GM18511 (cell line): ENCODE results near the gene AIFM2.

Source experiments
- ATAC-seq: cut with Tn5 transposase; IDR thresholded peaks from one replicate; pipeline ENCODE4 v1.9.1; 2021; ENCODE audit warnings: mild to moderate bottlenecking, moderate library complexity; ENCODE audit not compliant: unreplicated experiment

AIFM2 gene

DNA sequence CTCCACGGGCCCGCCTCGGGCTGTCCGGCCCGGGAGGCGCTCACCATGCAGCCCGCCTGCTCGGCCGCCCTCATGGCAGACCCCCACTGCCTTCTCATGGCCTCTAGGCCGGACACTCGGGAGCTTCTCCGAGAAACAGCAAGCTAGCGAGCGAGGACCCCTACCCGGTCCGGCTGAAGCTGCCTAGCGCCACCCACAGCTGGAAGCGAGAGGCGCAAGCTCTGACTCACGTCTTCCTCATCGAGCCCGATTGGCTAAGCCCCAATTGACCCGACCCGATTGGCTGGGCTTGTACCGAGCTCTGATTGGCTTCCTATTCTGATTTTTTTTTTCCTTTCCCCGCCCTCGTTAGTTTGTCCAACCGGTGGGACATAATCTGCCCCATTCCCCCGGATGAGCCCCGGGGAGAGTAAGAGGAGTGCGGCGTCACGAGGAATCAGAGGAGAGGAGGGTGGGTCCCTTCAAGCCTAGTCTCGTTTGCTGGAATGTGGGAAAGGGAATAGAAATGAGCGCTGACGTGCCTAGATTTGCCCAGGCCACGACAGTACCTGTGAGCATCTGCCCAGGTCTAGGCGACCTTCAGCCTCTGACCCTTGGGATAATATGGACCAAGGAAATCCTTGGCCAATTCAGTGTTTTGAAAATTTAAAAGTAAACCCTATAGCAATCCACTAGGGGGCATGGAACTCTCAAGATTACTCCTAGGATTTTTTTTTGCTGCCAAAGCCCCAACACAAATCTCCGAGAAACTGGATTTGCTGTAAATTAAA lies 14.0 kb upstream of the AIFM2 start, which contains the start of gene TYSND1:
TSS of gene TYSND1 (minus strand) at position 212 of the 770 bp plus-strand sequence. CDS start at position 98, 114 bp downstream.
- peak; percentile 93 for ATAC-seq

DNA sequence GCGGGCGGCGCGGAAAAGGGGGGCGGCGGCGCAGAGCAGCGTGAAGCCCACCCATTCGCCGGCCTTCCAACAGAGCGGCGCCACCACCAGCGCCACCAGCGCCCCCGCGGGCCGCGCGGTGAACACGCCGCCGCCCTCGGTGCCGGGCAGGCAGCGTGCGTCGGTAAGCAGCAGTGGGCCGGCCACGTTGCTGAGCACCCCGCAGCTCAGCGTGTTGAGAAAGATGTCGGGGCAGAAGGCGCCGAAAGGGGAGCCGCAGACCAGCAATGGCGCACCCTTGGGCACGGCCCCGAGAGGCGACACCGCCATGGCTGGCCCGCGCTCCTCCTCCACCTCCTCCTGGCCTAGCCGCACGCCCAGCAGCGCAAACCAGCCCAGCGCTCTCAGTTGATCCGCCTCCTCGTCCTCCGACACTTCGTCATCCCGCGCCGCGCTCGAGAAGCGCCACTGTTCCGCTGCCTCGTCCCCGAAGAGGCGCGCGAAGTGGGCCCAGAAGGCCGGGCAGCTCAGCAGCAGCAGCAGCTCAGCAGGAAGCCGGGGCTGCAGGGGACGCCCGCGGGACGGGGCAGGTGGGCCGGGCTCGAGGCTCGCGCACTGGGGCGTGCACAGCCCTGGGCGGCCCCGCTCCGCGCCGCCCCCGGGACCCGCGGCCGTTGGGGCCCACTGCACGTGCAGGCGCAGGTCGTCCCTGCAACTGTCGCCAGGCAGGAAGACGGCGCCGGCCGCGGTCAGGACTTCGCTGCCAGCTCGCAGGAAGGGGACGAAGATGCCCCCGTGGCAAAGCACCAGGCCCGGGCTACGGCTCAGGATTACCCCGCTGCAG lies 13.3 kb upstream of the AIFM2 start:
- peak; percentile 66 for ATAC-seq

DNA sequence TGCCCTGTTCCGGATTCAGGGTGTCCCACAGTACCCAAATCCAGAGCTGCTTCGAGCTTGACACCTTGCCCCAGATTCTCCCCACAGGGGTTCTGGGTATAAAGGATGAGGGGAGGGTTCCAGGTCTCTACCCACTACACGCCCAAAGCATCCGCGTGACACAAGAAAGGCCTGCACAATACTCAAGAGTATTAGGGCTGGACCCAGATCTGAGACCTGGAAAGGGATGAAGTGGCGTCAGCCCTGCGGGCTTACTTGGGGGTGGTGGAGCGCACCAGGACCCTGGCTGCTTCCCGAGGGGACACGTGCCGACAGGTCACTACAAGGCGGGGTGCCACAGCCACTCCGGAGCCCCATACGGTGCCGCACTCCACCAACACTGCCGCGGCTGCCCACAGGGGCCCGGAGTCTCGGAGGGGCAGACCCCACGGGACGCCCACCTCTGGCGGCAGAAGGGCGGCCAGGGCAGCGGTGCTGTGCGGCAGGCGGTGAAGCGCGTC lies 12.6 kb upstream of the AIFM2 start:
- ATAC-seq = peak; percentile 14

DNA sequence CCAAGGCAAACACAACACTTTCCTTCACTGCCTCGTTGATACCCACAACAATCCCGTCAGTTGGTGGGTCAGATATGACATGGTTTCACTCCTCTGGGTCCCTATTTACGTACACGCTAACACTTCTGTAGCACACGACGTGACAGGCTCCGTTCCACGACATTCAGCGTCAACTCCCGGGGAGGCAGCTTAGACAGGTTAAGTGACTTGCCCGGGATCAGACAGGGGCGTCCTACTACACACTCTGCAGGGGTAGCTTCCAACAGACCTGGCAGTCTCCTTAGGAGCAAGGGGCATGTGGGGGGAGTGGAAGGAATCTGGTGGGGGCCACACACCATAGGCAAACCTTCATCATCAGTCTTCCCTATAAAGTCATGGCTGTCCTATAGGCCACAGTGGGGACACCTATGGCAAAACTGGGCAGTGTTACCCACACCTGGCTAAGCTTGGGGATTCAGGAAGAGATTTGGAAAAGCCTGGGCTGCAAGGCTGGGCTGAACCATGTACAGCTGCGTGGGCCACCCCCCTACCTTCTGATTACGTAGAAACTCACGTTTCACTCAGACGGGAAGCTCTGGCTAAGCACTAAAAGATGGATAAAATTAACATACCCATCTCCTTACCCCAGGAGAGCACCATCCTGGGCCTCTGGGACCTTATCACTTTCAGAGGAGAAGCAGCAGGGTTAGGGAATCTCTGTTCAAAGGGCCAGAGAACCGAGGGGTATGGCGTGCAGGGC lies 11.9 kb upstream of the AIFM2 start:
- ATAC-seq = no peak

DNA sequence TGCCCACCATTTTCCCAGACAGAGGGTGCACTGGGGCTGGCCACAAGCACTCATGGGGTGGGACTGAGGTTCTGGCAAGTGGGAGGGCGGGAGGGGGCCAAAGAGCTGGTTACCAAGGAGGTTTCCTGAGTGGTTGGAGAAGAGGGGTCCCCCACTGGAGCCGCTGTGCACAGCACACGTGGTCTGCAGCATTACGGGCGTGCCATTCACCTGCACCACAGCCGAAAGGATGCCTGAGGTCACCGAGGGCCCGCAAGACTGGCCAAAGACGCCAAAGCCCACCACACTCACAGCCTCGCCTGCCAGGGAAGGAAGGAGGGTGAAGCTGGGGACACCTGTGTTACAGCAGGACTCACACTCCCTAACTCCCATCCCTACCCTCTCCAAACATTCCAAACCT lies 9.9 kb upstream of the AIFM2 start:
- ATAC-seq = no peak

DNA sequence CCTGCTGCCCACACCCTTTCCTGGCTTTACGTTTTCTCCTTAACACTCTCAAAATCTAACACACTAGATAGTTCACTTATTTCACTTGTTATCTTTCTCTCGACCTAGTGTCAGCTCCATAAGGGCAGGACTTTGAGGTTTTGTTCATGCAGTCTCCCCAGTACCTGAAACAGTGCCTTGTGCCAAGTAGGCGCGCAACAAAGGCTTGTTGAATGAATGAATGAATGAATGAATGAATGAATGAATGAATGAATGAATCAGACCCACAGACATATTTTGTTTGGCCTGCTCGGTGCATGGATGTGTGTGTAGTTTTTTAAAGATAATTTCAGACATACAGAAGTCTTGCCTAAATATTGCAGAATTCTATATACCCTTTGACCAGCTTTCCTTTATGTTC lies 7.7 kb upstream of the AIFM2 start:
- ATAC-seq = no peak

DNA sequence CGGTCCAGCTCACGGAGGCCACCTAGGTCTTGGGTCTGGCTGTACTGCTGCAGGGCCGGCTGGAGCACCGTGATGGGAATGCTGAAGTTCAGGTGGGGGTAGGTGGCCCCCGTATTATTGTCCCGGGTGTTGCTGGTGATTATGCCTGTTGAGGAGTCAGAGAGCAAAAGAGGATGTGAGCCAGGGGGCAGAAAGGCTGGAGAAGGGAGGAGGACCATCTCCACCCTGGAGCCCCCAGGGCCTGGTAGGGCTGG lies 7.3 kb upstream of the AIFM2 start:
- ATAC-seq = no peak

DNA sequence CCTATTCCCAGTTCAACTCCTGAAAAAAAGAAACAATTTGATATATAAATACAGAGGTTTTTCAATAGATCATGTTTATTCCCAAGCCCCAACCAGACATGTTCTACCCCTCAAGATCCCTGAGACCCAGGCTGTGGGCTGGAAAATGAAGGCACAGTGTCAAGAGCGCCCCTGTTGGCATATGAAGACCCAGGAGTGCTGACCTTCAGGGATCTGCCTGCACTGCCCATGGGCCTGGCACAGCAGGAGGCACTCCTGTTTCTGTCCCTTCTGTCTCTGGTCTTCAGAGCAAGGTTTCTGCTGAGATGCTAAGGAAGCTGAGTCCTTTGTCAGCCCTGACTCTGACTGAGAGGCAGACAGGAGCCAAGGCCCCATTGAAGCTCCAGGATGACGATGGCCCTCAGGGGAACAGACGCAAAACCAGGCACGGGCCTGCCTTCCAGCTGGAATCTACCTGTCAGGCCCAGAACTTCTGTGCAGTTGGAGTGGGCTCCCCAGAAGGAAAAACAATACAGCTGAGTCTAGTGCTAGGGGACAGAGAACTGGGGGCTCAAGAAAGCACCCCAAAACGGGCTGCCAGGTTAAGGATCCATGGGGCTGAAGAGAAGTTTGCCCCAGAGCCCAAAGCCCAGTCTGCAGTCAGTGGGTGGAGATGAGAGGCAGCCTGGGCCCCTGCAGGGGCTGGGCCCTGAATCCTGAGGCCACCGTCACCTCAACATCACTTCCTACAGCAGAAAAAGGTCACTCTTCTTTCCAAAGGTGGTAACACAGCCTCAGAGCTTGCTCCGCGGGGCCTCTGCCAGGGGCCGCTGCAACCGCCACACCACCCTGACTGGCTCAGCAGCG lies 6.7 kb upstream of the AIFM2 start:
- ATAC-seq = no peak

DNA sequence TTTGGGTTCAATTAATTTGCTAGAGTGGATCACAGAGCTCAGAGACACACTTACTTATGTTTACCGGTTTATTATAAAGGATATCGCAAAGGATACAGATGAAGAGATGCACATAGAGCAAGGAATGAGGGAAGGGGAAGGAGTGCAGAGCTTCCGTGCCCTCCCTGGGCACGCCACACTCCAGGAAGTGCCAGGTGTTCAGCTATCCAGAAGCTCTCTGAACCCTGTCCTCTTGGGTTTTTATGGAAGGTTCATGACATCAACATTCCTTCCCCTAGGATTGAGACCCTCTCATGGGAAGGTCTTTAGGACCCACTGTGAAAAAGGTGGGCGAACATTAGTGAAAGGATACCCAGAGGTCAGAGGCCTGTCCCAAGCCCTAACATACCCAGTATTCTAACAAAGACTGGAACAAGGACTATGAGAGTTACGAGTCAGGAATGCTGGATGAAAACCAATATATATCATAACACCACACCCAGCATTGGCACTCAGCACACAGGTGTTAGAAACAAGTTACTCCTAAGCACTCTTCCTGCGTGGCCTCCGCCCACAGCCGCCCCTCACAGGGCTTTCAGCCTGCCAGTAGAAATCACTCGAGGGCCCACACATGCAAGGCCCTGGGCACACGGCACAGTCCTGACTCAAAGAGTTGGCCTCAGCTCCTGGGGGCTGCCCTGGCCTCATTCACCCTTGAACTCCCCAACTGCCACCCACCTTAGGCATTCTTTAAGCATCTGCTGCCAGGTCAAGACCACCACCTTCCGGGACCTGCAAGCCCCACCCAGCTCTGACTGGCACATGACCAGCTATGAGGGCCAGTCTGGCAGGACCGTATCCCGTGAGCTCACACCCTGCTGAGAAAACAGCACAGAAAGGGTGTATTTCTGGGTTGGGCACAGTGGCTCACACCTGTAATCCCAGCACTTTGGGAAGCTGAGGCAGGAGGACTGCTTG lies 5.6 kb upstream of the AIFM2 start:
- ATAC-seq = no peak

DNA sequence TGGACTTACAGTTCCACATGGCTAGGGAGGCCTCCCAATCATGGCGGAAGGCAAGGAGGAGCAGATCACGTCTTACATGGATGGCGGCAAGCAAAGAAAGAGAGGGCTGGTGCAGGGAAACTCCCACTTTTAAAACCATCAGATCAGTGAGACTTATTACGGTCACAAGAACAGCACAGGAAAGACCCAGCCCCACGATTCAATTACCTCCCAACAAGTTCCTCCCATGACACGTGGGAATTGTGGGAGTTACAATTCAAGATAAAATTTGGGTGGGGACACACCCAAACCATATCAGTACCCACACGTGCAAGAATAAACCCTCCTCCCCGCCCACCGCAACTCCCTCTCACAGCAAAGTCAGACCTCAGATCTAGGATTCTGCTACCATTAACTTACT lies 4.5 kb upstream of the AIFM2 start:
- ATAC-seq = no peak

DNA sequence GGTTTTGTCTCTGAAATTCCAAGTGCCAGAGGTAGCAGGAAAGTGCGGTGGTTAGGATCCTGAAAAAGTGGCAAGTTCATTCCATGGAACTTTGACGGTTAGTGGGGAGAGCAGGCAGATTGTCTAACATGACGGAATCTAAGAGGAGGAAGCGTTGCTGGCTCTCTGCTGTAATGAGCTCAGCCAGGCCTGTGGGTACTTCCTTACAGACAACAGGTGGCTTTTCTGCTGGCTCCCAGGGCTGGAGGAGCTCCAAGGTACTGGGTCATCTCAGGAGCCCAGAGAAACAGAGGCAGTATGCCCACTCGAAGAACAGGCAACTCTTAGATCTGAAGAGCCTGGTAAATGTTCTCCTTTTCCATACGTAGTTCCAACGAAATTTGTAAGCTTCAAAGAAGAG lies 3.1 kb upstream of the AIFM2 start:
- ATAC-seq = no peak

DNA sequence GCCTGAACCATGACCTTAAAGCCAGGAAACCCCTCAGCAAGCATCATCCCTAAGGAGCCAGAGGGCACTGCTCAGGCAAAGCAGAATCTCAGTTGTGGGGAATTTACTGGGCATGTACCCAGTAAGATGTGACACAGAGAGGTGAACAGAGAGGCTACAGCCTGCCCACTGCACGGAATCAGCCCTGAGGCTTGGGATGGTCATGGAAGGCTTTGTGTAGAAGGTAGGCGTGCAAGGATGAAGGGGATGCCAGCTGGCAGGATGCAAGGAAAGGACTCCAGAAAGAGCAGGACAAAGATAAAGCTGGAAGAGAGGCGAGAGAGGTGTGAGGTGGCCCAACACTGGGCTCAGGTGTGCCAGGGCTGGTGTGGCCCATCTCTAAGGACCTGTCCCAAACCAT lies 2.4 kb upstream of the AIFM2 start:
- ATAC-seq = no peak

DNA sequence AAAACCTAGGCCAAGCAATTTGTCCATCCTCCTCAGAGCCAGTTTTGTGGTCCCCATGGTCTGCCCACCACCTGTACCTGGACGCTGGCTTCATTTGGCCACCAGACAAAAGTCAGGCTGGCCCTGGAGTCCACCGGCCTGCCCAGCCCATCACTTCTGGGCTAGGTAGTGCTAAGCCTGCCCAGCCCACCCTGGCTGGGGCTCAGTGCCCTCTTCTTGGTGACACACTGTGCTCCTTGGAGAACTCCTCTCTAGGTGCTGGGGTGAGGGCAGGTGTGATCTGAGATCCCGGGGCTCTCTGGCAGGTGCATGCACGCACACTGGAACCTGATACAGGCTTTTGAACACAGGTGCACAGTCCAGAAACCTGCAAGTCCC lies 1.1 kb downstream of the AIFM2 start:
- no peak for ATAC-seq

DNA sequence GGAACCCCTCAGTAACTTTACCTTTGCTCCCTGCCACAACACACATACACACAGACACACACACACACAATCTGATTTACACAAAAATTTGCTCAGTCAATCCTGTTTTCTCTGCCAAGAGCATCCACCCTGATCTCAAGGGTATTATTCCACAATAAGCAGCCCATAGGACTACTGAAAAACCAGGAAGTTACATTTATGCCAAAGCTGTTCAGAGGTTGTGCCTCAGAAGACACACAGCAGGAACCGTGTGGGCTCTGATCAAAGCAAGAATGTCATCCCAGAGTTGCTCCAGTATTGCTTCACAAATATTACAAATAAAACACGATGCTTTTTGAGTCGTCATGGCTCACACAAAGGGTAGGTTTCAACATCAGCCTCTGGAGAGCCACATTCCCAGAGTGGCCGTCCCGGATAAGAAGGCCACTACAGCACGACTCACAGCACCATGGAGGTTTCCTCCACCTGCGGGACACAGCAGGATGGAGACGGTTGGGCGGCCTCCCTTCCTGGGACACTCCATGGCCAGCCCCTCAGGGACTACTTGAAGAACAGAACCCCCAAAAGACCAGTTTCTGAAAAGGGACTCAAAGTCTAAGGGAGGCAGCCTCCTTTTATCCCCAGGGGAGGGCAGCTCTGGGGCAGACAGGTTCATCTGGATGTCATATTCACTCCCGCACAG lies 1.6 kb downstream of the AIFM2 start:
- ATAC-seq = no peak

DNA sequence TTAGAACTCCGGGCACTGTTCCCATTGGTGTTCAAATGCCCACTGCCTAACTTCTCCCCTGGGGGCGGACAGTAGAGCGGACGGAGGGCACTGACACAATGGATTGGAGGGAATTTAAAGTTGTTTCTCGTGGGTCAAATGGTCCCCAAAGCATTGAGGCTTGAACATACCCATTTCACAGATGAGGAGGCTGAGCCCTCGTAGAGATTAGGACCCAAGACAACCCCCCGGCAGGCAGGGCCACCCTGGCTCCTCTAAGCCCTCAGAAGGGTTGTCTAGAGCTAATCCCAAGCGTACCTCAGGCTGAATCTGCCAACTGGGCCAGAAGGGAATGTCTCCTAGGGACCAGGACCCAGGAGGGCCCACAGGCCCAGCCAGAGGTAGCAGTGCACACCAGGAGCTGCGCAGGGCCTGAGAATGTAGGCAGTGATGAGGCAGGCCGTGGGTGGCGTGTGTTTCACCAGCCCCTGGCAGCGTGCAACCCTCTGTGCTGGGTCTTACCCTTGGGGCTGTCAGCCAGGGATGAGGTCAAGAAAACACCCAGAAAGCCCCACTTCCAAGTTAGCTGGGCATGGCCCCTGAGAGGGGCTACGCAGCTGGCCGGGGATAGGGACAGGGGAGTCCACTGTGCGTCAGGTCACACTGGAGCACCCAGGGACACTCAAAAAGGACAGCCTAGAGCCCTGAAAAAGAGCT lies 5.8 kb downstream of the AIFM2 start:
- no peak for ATAC-seq

DNA sequence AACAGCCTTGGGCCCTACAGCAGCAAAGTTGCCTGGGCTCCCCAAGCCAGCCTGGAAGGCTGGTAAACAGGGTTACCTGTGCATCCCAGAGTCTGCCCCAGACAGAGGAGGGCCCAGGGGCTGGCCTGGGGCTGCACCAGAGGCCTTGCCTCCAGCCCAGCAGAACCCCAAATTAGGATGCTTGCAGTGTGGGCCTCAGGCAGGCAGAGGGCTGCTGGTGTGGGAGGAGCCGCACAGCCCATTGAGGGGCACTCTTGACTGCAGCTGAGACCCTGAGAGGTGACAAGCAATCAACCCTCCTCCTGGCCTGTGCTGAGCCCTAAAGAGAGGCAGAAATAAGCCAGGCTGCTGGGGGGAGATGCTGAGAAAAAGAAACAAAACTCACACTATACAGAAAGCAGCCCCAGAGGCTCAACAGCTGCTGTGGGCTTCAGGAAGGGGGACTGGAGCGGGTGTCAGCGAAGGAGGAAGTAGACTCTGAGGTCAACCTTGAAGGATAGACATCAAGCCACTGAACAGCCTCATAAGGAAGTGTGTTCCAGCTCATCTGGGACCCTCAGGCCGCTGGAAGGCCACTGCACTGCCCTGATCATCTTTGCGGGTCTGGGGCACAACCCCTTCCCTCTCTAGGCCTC lies 6.6 kb downstream of the AIFM2 start:
- peak; percentile 67 for ATAC-seq

DNA sequence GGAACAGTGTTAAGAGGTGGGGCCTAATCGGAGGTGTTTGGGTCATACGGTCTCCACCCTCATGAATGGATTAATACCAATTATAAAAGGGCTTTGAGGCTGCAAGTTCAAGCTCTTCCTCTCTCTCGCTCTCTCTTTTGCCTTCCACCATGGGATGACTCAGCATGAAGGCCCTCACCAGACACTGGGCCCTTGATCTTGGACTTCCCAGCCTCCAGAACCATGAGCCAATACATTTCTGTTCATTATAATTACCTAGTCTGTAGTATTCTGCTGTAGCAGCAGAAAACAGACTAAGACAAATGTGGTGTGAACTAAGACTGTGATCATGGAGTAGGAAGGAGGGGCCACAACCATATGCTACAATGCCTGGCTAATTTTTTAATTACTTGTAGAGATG lies 7.7 kb downstream of the AIFM2 start:
- no peak for ATAC-seq

DNA sequence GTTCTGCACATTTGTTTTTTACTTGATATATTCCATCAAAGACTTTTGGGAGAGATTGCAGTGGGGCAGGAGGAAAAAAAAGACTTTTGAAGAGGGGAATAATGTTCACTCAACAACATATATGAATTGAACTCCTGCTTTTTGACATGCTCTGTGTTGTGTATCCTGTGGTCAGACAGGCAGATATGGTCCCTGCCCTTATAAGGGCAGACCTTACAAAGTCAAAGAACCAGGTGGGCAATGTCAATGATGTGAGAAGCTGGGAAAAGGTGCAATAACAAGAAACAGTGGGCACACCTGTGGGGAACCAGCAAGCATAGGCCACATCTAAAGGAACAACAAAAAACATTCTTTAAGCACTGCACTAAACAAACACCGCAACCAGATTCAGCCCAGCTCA lies 8.2 kb downstream of the AIFM2 start:
- ATAC-seq = no peak
